ENCODE results near the gene LGR6.

Gene LGR6

DNA sequence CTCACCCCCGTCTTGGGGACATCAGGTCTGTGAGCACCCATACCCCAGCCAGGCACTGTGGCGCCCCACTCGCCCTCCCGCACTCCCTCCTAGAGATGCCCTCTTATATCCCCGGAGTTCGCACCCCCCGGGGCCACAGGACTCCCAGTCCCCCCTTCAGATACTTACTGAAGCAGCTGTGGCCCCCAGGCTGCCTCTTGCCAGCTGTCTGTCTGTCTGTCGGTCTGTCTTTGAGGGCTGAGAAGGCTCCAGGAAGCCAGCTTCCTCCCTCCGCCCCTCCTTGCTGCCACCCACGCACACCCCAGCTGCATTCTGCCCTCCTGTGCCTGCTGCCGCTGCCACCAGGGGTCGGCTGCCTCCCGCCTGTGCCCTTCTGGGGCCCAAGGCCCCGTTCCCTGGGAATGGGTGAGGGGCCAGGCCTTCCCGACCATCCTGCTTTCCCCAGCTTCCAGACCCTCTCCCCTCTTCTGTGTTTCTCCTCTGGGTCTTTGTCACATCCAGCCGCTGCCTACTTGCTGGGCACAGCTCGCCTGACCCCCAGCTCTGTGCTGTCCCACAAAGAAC lies 33.1 kb upstream of the LGR6 start, which contains the start of gene PTPN7:
Gene PTPN7 (minus strand): TSS at position 226 of the 564 bp plus-strand sequence. CDS start 1,200 bp downstream, outside the sequence.
- Histone ChIP-seq H3K4me2 (ENCODE audit: low read length) (peak within 1 kb of the TSS; percentile 91), H3K27me3 (ENCODE audit: low read depth, low read length) (no peaks in the 10 kb centered on the region), H3K4me3 (ENCODE audit: low read length) (peak within 1 kb of the TSS; percentile 73)

DNA sequence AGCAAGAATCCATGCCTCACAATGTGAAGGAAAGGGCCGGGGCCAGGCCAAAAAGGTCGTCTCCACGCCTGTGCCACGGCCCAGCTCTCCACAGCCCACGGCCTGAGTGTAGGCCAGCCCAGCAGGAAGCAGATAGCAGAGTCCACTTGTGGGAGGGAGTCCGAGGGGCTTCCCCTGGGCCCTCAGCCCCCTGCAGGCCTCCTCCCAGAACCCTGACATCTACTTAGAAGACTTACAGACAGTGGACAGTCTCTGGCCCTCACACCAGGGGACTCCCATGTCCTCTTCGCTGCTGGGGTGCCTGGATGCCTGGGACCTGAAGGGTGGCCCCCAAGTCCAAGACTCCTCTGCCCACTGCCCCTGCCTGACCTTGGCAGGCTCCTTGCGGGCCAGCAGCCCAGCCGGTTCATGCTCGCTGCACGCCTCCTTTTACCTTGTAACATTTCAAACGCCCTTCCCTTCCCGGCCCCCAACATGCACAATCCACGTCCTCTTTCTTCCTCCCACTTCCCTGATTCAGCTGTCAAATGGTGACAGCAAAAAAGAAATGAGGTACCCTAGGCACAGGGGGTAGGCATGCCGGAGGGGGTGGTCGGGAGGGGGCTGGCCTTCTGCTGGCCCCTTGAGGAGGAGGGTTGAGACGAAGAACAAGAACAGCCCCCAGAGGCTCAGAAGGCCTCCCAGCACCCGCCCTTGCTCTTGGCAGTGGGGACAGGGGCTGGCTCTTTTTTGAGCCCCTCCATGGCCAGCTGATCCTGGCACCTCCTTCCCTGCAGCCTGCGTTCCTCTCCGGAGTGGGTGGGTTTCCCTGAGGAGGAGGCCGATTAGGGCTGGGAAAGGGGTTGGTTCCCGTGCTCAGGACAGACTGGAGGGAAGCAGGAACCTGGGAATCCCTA lies 32.2 kb upstream of the LGR6 start:
- TF ChIP-seq EZH2phosphoT487 (IDR thresholded peaks at IDR 0.05; ENCODE audit: low read depth): no peak
- TF ChIP-seq, protein P1, sequence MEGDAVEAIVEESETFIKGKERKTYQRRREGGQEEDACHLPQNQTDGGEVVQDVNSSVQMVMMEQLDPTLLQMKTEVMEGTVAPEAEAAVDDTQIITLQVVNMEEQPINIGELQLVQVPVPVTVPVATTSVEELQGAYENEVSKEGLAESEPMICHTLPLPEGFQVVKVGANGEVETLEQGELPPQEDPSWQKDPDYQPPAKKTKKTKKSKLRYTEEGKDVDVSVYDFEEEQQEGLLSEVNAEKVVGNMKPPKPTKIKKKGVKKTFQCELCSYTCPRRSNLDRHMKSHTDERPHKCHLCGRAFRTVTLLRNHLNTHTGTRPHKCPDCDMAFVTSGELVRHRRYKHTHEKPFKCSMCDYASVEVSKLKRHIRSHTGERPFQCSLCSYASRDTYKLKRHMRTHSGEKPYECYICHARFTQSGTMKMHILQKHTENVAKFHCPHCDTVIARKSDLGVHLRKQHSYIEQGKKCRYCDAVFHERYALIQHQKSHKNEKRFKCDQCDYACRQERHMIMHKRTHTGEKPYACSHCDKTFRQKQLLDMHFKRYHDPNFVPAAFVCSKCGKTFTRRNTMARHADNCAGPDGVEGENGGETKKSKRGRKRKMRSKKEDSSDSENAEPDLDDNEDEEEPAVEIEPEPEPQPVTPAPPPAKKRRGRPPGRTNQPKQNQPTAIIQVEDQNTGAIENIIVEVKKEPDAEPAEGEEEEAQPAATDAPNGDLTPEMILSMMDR (IDR thresholded peaks at IDR 0.05; ENCODE audit: low read depth, low read length): no peak
- Histone ChIP-seq H3K9ac (ENCODE audit: low read length) (peak overlapping the region; percentile 79), H3K27me3 (ENCODE audit: low read depth, low read length) (no peaks in the 10 kb centered on the region)

More for the DNA sequence above, 33.1 kb upstream of the LGR6 start, which contains the start of gene PTPN7:
- H2AFZ ChIP-seq (ENCODE audit: low read depth, low read length): peak within 1 kb of the TSS; percentile 22; the same call in 1 of the 2 replicates
- peaks cover 64% of the 10 kb centered on the region for H3K4me1 ChIP-seq (ENCODE audit: low read length)
- peak within 1 kb of the TSS; percentile 79 for H3K9ac ChIP-seq (ENCODE audit: low read length)
- no peaks in the 10 kb centered on the region for H4K20me1 ChIP-seq (ENCODE audit: insufficient read depth, low read length)
- no peak for TF ChIP-seq EZH2phosphoT487 (IDR thresholded peaks at IDR 0.05; ENCODE audit: low read depth)
- TF ChIP-seq, protein P1 (IDR thresholded peaks at IDR 0.05; ENCODE audit: low read depth, low read length): peak; percentile 49
- H3K36me3 ChIP-seq (replicated peaks; ENCODE audit: low read depth, low read length): no peaks in the 10 kb centered on the region
- H3K9me3 ChIP-seq (ENCODE audit: insufficient read depth, low read length): no peaks in the 10 kb centered on the region
- no peaks in the 10 kb centered on the region for H3K79me2 ChIP-seq (ENCODE audit: low read length)
- H3K27ac ChIP-seq (ENCODE audit: low read length): peak within 1 kb of the TSS; percentile 52

DNA sequence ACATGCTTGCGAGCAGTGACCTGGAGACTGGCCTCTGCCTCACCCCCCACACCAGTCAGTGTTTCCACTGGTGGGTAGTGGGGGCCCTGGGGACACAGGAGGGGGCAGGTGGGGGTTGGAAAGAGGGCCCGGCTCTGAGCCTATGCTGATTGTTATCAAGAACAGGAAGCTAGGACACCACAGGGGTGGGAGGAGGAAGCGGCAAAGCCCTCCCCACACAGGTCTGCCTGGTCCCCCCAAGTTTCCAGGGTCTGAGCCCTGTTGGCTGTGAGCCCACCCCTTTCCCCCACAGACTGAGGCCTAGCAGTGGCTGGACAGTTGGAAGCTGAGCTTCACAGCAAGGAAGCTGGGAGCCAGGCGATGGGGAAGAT lies 31.6 kb upstream of the LGR6 start:
- H3K36me3 ChIP-seq (replicated peaks; ENCODE audit: low read depth, low read length): no peaks in the 10 kb centered on the region
- no peak overlapping the region for H3K27ac ChIP-seq (ENCODE audit: low read length)
- H3K9ac ChIP-seq (ENCODE audit: low read length): peak overlapping the region; percentile 79; the same call in 1 of the 2 replicates
- peaks cover 69% of the 10 kb centered on the region for H3K4me1 ChIP-seq (ENCODE audit: low read length)
- no peaks in the 10 kb centered on the region for H3K27me3 ChIP-seq (ENCODE audit: low read depth, low read length)
- H4K20me1 ChIP-seq (ENCODE audit: insufficient read depth, low read length): no peaks in the 10 kb centered on the region
- H3K4me2 ChIP-seq (ENCODE audit: low read length): peak overlapping the region; percentile 91
- no peak for TF ChIP-seq EZH2phosphoT487 (IDR thresholded peaks at IDR 0.05; ENCODE audit: low read depth)
- TF ChIP-seq, protein P1 (IDR thresholded peaks at IDR 0.05; ENCODE audit: low read depth, low read length): no peak
- peak overlapping the region; percentile 73; the same call in 1 of the 2 replicates for H3K4me3 ChIP-seq (ENCODE audit: low read length)
- no peaks in the 10 kb centered on the region for H3K79me2 ChIP-seq (ENCODE audit: low read length)
- H2AFZ ChIP-seq (ENCODE audit: low read depth, low read length): no peak overlapping the region
- no peaks in the 10 kb centered on the region for H3K9me3 ChIP-seq (ENCODE audit: insufficient read depth, low read length)

More for the DNA sequence above, 32.2 kb upstream of the LGR6 start:
- no peak overlapping the region for H3K27ac ChIP-seq (ENCODE audit: low read length)
- peak overlapping the region; percentile 91 for H3K4me2 ChIP-seq (ENCODE audit: low read length)
- H3K9me3 ChIP-seq (ENCODE audit: insufficient read depth, low read length): no peaks in the 10 kb centered on the region
- H3K4me1 ChIP-seq (ENCODE audit: low read length): peaks cover 69% of the 10 kb centered on the region
- H3K4me3 ChIP-seq (ENCODE audit: low read length): peak overlapping the region; percentile 73
- H2AFZ ChIP-seq (ENCODE audit: low read depth, low read length): peak overlapping the region; percentile 22; the same call in 1 of the 2 replicates
- H3K36me3 ChIP-seq (replicated peaks; ENCODE audit: low read depth, low read length): no peaks in the 10 kb centered on the region
- no peaks in the 10 kb centered on the region for H3K79me2 ChIP-seq (ENCODE audit: low read length)
- no peaks in the 10 kb centered on the region for H4K20me1 ChIP-seq (ENCODE audit: insufficient read depth, low read length)
